Testis (tissue), 2 donors: Measurements from ENCODE around the gene F8.

Source experiments
- POLR2A ChIP-seq: fragments of 450-650 bp; IDR thresholded peaks from one replicate; pipeline ENCODE4 v1.6.1; 2017; ENCODE audit warnings: antibody characterized with exemption, mild to moderate bottlenecking, moderate library complexity
- TF ChIP-seq, protein P1 (sequence below), 3 experiments: fragments of 450-650 bp in 2 of 3; fragments of 200-600 bp in 1 of 3; sonication (generic) in 1 of 3; IDR thresholded peaks; one replicate each; pipeline ENCODE4 v1.5.1; 2016 to 2019; ENCODE audit warnings: antibody characterized with exemption in 3 of 3, mild to moderate bottlenecking in 2 of 3, moderate library complexity in 1 of 3

DNA sequence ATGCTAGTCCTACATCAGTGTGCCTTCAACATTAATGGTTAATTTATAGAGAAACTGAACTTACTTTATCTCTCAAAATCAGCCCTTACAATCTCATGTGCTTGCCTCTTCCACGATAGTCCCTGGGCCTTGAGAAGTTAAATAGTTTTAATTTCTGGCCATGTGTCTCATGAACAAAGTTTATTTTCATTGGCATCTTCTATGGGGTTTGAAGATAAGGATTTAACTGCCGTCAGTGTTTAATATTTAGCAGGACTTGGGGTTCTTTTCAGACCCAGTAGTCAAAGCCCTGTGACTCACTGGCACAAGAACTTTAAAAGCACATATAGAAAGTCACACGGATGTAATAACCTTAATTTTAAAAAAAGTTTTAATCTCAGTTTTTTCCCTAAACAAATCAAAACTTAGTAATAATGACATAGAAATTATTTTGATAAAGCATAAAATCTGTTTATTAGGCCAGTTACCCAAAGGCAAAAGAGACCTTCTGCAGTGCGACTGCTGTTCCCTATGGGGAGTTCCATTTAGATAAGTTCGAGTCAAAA, 207.2 kb downstream of the F8 start:
- TF ChIP-seq, protein P1, sequence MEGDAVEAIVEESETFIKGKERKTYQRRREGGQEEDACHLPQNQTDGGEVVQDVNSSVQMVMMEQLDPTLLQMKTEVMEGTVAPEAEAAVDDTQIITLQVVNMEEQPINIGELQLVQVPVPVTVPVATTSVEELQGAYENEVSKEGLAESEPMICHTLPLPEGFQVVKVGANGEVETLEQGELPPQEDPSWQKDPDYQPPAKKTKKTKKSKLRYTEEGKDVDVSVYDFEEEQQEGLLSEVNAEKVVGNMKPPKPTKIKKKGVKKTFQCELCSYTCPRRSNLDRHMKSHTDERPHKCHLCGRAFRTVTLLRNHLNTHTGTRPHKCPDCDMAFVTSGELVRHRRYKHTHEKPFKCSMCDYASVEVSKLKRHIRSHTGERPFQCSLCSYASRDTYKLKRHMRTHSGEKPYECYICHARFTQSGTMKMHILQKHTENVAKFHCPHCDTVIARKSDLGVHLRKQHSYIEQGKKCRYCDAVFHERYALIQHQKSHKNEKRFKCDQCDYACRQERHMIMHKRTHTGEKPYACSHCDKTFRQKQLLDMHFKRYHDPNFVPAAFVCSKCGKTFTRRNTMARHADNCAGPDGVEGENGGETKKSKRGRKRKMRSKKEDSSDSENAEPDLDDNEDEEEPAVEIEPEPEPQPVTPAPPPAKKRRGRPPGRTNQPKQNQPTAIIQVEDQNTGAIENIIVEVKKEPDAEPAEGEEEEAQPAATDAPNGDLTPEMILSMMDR (IDR thresholded peaks at IDR 0.05), result no peak
- TF ChIP-seq POLR2A, result no peak
